GM12892 (cell line): ENCODE results near the gene AGPAT4.

Source experiments
- POLR2A ChIP-seq: IDR thresholded peaks from 2 replicates; pipeline ENCODE4 v1.6.1; 2011; ENCODE audit warnings: low read depth, low read length, control low read depth
- TAF1 ChIP-seq: IDR thresholded peaks from 2 replicates; pipeline ENCODE4 v1.6.1; 2011; ENCODE audit warnings: low read depth, mild to moderate bottlenecking, control low read depth, low read length, borderline replicate concordance

- TF ChIP-seq TAF1 (no peak), POLR2A (no peak)
Observed at GRCh38 chr6:161249327-161249726, 24.5 kb downstream of the AGPAT4 start.
